Uterus (tissue), 4 donors: ENCODE results near the gene PUSL1. TPM values are rescaled to one million over a fixed set of nuclear protein-coding genes. Genes with fewer than 3 reads are reported as not detected.
"Not testable (repeated sequence)": the region's sequence is repeated elsewhere in the genome, so short reads cannot be mapped to it uniquely, and the experiment has no call there.

Experiments used
- DNase-seq, 2 donors: peaks; one replicate each; pipeline ENCODE4 v3.0.0-alpha.2; 2019 to 2020
- H3K27ac ChIP-seq, 2 donors: fragments of 200-600 bp; sonication (generic); 1 replicate in 1 of 2; 2 replicates in 1 of 2; pipeline ENCODE4 v1.5.1; 2016 to 2018
- H3K27me3 ChIP-seq, 2 donors: fragments of 200-600 bp; sonication (generic); one replicate each; pipeline ENCODE4 v1.5.1; 2018 to 2019; ENCODE audit warnings: control low read depth in 1 of 2
- H3K36me3 ChIP-seq, 2 donors: fragments of 200-600 bp; sonication (generic); one replicate each; pipeline ENCODE4 v1.5.1; 2019; ENCODE audit warnings: control low read depth in 1 of 2
- H3K4me1 ChIP-seq, 2 donors: fragments of 200-600 bp; sonication (generic); one replicate each; pipeline ENCODE4 v1.5.1; 2018 to 2019; ENCODE audit warnings: control low read depth in 1 of 2
- H3K4me3 ChIP-seq, 2 donors: fragments of 200-600 bp; sonication (generic); 1 replicate in 1 of 2; 2 replicates in 1 of 2; pipeline ENCODE4 v1.5.1; 2018 to 2019; ENCODE audit warnings: mild to moderate bottlenecking in 1 of 2
- H3K9me3 ChIP-seq, 2 donors: fragments of 200-600 bp; sonication (generic); one replicate each; pipeline ENCODE4 v1.5.1; 2019; ENCODE audit warnings: control low read depth in 1 of 2
- POLR2A ChIP-seq, 2 donors: fragments of 450-650 bp; IDR thresholded peaks; one replicate each; pipeline ENCODE4 v1.6.1; 2016; ENCODE audit warnings: antibody characterized with exemption in 2 of 2, mild to moderate bottlenecking in 1 of 2, moderate library complexity in 1 of 2
- intact Hi-C: fragments of 100-400 bp; cut with DNase I; formaldehyde crosslinking; loops from one replicate; pipeline ENCODE4 v1.15.1; 2023; ENCODE audit warnings: low total_unique reads
- total RNA-seq, 4 donors: library from RNA; depleted of rRNA in 3 of 4; stranded (reverse); fragments of >200 nt in 3 of 4; gene quantifications; one replicate each; pipeline versions ENCODE4 v1.1.0 to v1.2.4, GENCODE V29; 2014 to 2023
- TF ChIP-seq, protein P1 (sequence below), 4 experiments: fragments of 200-600 bp in 2 of 4; fragments of 450-650 bp in 2 of 4; sonication (generic) in 2 of 4; IDR thresholded peaks; one replicate each; pipeline ENCODE4 v1.5.1; 2016 to 2019; ENCODE audit warnings: antibody characterized with exemption in 4 of 4, mild to moderate bottlenecking in 2 of 4, moderate library complexity in 1 of 4
- donor health status: DM: yes; HTN: yes; CAD: no.

The PUSL1 gene
- total RNA-seq, 4 donors from 2014 or later: 14.7 to 34.1 (median 24.3) TPM

DNA sequence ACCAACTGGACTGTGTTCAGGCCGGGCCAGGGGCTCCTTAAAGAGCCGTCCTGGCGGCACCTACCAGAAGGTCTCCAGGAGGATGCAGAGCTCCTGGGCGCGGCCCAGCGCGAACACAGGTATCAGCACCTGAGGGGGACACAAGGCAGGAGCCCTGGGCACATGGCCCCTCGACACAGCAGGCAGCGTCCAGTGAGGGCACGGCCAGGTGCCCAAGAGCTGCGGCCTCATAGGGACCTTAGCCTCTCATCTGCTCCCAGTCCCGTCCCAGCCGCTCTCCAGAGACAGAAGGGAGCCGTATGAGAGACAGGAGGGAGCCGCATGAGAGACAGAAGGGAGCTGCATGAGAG, 5.8 kb downstream of the PUSL1 start:
- peaks cover 15 to 19% of the 10 kb centered on the region in 2 donors for H3K4me1 ChIP-seq
- H3K36me3 ChIP-seq: no peaks in the 10 kb centered on the region
- intact Hi-C loops: no loop called here
- no peak overlapping the region for H3K4me3 ChIP-seq
- no peaks in the 10 kb centered on the region for H3K27me3 ChIP-seq
- H3K9me3 ChIP-seq: no peaks in the 10 kb centered on the region
- TF ChIP-seq, protein P1, sequence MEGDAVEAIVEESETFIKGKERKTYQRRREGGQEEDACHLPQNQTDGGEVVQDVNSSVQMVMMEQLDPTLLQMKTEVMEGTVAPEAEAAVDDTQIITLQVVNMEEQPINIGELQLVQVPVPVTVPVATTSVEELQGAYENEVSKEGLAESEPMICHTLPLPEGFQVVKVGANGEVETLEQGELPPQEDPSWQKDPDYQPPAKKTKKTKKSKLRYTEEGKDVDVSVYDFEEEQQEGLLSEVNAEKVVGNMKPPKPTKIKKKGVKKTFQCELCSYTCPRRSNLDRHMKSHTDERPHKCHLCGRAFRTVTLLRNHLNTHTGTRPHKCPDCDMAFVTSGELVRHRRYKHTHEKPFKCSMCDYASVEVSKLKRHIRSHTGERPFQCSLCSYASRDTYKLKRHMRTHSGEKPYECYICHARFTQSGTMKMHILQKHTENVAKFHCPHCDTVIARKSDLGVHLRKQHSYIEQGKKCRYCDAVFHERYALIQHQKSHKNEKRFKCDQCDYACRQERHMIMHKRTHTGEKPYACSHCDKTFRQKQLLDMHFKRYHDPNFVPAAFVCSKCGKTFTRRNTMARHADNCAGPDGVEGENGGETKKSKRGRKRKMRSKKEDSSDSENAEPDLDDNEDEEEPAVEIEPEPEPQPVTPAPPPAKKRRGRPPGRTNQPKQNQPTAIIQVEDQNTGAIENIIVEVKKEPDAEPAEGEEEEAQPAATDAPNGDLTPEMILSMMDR (IDR thresholded peaks at IDR 0.05): no peak
- TF ChIP-seq POLR2A (IDR thresholded peaks at IDR 0.05): no peak
- no peak overlapping the region for H3K27ac ChIP-seq
- DNase-seq: no peak

- Histone ChIP-seq H3K36me3 (no peaks in the 10 kb centered on the region), H3K27ac (peak overlapping the region; percentile 52 to 61), H3K27me3 (no peaks in the 10 kb centered on the region), H3K9me3 (no peaks in the 10 kb centered on the region), H3K4me3 (no peak overlapping the region), H3K4me1 (peaks cover 15 to 21% of the 10 kb centered on the region in 2 donors)
- intact Hi-C loops: no loop called here
- TF ChIP-seq, protein P1 (IDR thresholded peaks at IDR 0.05): no peak
- no peak for TF ChIP-seq POLR2A (IDR thresholded peaks at IDR 0.05)
- DNase-seq: no peak
Observed at GRCh38 chr1:1314678-1315335, 6.4 kb downstream of the PUSL1 start.

DNA sequence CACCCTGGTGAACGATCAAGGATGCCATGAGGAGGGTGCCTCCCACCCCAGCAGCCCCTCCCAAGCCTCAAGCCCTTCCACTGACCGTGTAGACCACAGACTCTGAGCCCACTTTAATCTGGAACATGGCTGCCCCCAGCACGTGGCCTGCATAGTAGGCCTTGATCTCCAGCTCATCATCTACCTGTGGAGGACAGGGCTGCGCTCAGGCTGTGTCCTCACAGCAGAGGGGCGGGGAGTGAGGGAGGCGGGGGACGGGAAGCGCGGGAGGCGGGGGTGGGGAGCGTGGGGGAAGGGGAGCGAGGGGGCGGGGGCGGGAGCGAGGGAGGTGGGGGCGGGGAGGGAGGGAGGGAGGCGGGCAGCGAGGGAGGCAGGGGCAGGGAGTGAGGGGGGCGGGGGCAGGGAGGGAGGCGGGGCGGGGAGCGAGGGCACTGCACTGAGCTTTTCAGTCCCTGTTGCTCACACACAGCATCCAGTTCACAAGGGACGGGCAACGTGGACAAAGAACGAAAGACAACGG, 7.1 kb downstream of the PUSL1 start:
- TF ChIP-seq, protein P1 (IDR thresholded peaks at IDR 0.05): no peak
- no peak for TF ChIP-seq POLR2A (IDR thresholded peaks at IDR 0.05)
- H3K4me3 ChIP-seq: no peak overlapping the region
- peaks cover 19 to 21% of the 10 kb centered on the region in 2 donors for H3K4me1 ChIP-seq
- no peaks in the 10 kb centered on the region for H3K27me3 ChIP-seq
- no peaks in the 10 kb centered on the region for H3K36me3 ChIP-seq
- intact Hi-C loops: no loop called here
- peak overlapping the region; percentile 91 to 96 for H3K27ac ChIP-seq
- H3K9me3 ChIP-seq: no peaks in the 10 kb centered on the region
- peak in 1 of 2 donors; percentile 70 for DNase-seq

- H3K9me3 ChIP-seq, DNase-seq, H3K4me3 ChIP-seq, H3K27me3 ChIP-seq, intact Hi-C loops, H3K36me3 ChIP-seq: not testable (repeated sequence)
- Histone ChIP-seq H3K4me1 (peaks cover 21 to 26% of the 10 kb centered on the region in 2 donors), H3K27ac (peak overlapping the region; percentile 91 to 96)
Observed at GRCh38 chr1:1316199-1316598, 7.8 kb downstream of the PUSL1 start.

GRCh38 chr1:1317420-1317819, 9.0 kb downstream of the PUSL1 start:
- H3K4me1 ChIP-seq: peaks cover 21 to 36% of the 10 kb centered on the region in 2 donors

More at GRCh38 chr1:1317420-1317819, 9.0 kb downstream of the PUSL1 start:
- no peak for DNase-seq
- Histone ChIP-seq H3K9me3 (no peaks in the 10 kb centered on the region), H3K36me3 (no peaks in the 10 kb centered on the region), H3K27me3 (no peaks in the 10 kb centered on the region), H3K4me3 (peak overlapping the region in 1 of 2 donors; percentile 1), H3K27ac (peak overlapping the region; percentile 91 to 96)
- intact Hi-C loops: no loop called here
- TF ChIP-seq, protein P1 (IDR thresholded peaks at IDR 0.05): no peak
- TF ChIP-seq POLR2A (IDR thresholded peaks at IDR 0.05): no peak
